BE2C (cell line): ENCODE measurements around the gene TYRO3.

Source experiments
- DNase-seq: peaks from one replicate; pipeline ENCODE4 v3.0.0-alpha.2; 2020
- H3K27me3 ChIP-seq: fragments of 250-450 bp; sonication (Bioruptor Pico); 2 replicates; pipeline ENCODE4 v1.5.1; 2020; ENCODE audit warnings: mild to moderate bottlenecking
- H3K36me3 ChIP-seq: fragments of 250-450 bp; sonication (Bioruptor Pico); 2 replicates; pipeline ENCODE4 v1.5.1; 2020; ENCODE audit warnings: mild to moderate bottlenecking
- H3K4me1 ChIP-seq: fragments of 250-450 bp; sonication (Bioruptor Pico); 2 replicates; pipeline ENCODE4 v1.5.1; 2020
- H3K4me3 ChIP-seq: 2 replicates; pipeline ENCODE4 v1.5.1; 2011; ENCODE audit warnings: low read depth, low read length
- H3K9me3 ChIP-seq: fragments of 250-450 bp; sonication (Bioruptor Pico); 2 replicates; pipeline ENCODE4 v1.5.1; 2020
- TF ChIP-seq, protein P1 (sequence below): IDR thresholded peaks from 2 replicates; pipeline ENCODE4 v1.5.1; 2012; ENCODE audit warnings: mild to moderate bottlenecking, low read depth, low read length

The TYRO3 gene

GRCh38 chr15:41594801-41595746 is 36.1 kb downstream of the TYRO3 start:
- H3K27me3 ChIP-seq: no peaks in the 10 kb centered on the region
- no peaks in the 10 kb centered on the region for H3K36me3 ChIP-seq
- H3K4me1 ChIP-seq: no peaks in the 10 kb centered on the region
- DNase-seq: no peak
- no peaks in the 10 kb centered on the region for H3K9me3 ChIP-seq
- H3K4me3 ChIP-seq: no peak overlapping the region
- TF ChIP-seq, protein P1, sequence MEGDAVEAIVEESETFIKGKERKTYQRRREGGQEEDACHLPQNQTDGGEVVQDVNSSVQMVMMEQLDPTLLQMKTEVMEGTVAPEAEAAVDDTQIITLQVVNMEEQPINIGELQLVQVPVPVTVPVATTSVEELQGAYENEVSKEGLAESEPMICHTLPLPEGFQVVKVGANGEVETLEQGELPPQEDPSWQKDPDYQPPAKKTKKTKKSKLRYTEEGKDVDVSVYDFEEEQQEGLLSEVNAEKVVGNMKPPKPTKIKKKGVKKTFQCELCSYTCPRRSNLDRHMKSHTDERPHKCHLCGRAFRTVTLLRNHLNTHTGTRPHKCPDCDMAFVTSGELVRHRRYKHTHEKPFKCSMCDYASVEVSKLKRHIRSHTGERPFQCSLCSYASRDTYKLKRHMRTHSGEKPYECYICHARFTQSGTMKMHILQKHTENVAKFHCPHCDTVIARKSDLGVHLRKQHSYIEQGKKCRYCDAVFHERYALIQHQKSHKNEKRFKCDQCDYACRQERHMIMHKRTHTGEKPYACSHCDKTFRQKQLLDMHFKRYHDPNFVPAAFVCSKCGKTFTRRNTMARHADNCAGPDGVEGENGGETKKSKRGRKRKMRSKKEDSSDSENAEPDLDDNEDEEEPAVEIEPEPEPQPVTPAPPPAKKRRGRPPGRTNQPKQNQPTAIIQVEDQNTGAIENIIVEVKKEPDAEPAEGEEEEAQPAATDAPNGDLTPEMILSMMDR: no peak

- H3K27me3 ChIP-seq: no peaks in the 10 kb centered on the region
- DNase-seq: no peak
- H3K36me3 ChIP-seq: no peaks in the 10 kb centered on the region
- no peaks in the 10 kb centered on the region for H3K4me1 ChIP-seq
- TF ChIP-seq, protein P1: no peak
- no peaks in the 10 kb centered on the region for H3K9me3 ChIP-seq
- H3K4me3 ChIP-seq: no peak overlapping the region
Observed at GRCh38 chr15:41596972-41597371, 38.0 kb downstream of the TYRO3 start.

- TF ChIP-seq, protein P1: no peak
- Histone ChIP-seq H3K9me3 (no peaks in the 10 kb centered on the region), H3K4me3 (no peak overlapping the region), H3K27me3 (no peaks in the 10 kb centered on the region), H3K4me1 (no peaks in the 10 kb centered on the region), H3K36me3 (no peaks in the 10 kb centered on the region)
- DNase-seq: no peak
Observed at GRCh38 chr15:41597787-41598186, 38.8 kb downstream of the TYRO3 start.

DNA sequence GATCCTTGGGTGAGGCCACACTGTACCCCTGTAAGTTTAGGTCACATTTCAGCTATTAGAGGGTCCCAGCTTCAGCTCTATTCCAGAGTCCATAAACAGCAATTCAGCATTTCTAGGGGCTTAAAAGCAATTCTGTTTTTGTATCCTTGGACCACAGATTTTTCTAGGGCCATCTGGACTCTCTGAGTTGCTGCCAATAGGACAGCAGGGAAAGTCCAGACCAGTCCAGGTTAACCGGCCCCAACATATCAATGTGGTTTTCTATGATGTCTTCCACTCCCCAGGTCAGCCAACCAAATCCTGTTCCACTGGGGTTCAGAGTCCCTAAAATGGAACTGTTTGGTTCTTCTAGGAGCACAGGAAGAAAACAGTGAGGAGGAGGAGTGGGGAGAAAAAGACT is 40.0 kb downstream of the TYRO3 start:
- Histone ChIP-seq H3K4me1 (peaks cover under 1% of the 10 kb centered on the region; the same call in 1 of the 2 replicates), H3K9me3 (no peaks in the 10 kb centered on the region), H3K27me3 (no peaks in the 10 kb centered on the region), H3K36me3 (no peaks in the 10 kb centered on the region), H3K4me3 (no peak overlapping the region)
- DNase-seq: no peak
- TF ChIP-seq, protein P1: no peak

DNA sequence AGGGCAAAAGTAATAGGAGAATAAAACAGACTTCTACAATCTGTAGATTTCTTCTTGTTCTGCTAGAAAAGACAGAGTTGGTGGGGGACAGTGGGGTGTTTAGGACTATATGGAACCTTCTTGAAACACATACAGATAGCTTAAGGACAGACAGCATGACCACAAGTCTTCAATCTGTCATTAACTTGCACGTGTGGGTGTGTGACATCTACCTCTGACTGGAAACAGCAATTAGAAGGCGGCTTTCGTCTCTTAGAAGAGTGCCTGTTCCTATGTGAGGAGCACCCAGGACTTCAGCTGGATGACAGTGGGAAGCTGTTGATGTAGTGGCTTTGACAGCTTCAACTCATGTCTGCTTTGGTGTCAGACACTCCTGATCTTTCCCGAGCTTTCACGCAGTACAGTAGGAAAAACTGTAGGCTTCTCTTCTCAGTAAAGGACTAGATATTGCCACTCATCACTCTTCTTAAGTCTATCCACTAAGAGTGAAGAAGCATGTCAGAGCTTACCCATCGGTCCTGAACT is 44.5 kb downstream of the TYRO3 start:
- H3K27me3 ChIP-seq: no peaks in the 10 kb centered on the region
- no peak overlapping the region for H3K4me3 ChIP-seq
- H3K9me3 ChIP-seq: no peaks in the 10 kb centered on the region
- peaks cover 5% of the 10 kb centered on the region; the same call in 1 of the 2 replicates for H3K4me1 ChIP-seq
- TF ChIP-seq, protein P1: no peak
- H3K36me3 ChIP-seq: no peaks in the 10 kb centered on the region
- no peak for DNase-seq
